GM19463 (cell line): ENCODE data around the gene USP37.

Experiments
- ATAC-seq: cut with Tn5 transposase; IDR thresholded peaks from one replicate; pipeline ENCODE4 v1.9.1; 2021; ENCODE audit warnings: mild to moderate bottlenecking, moderate library complexity; ENCODE audit not compliant: unreplicated experiment

USP37 gene

GRCh38 chr2:218477247-218477646 is 90.9 kb downstream of the USP37 start:
- ATAC-seq = no peak

- no peak for ATAC-seq
Measured at GRCh38 chr2:218476676-218477075, 91.5 kb downstream of the USP37 start.

- ATAC-seq = no peak
Measured at GRCh38 chr2:218474527-218474926, 93.6 kb downstream of the USP37 start.

GRCh38 chr2:218472988-218473387 is 95.2 kb downstream of the USP37 start:
- no peak for ATAC-seq

GRCh38 chr2:218471982-218472381 is 96.2 kb downstream of the USP37 start:
- no peak for ATAC-seq

- no peak for ATAC-seq
Measured at GRCh38 chr2:218471036-218471435, 97.1 kb downstream of the USP37 start.

GRCh38 chr2:218470448-218470847 is 97.7 kb downstream of the USP37 start:
- no peak for ATAC-seq

GRCh38 chr2:218465987-218466633 is 102.0 kb downstream of the USP37 start:
- ATAC-seq = no peak

- no peak for ATAC-seq
Measured at GRCh38 chr2:218458598-218458997, 109.6 kb downstream of the USP37 start.

- ATAC-seq = no peak
Measured at GRCh38 chr2:218456849-218457248, 111.3 kb downstream of the USP37 start.

GRCh38 chr2:218452079-218452478 is 116.1 kb downstream of the USP37 start:
- ATAC-seq = no peak

GRCh38 chr2:218448934-218449333 is 119.2 kb downstream of the USP37 start:
- ATAC-seq = no peak

GRCh38 chr2:218447072-218447471 is 121.1 kb downstream of the USP37 start:
- no peak for ATAC-seq

GRCh38 chr2:218446547-218446946 is 121.6 kb downstream of the USP37 start:
- ATAC-seq = no peak

- ATAC-seq = no peak
Measured at GRCh38 chr2:218445602-218446001, 122.5 kb downstream of the USP37 start.

- ATAC-seq = no peak
Measured at GRCh38 chr2:218444692-218445357, 123.3 kb downstream of the USP37 start.

- ATAC-seq = no peak
Measured at GRCh38 chr2:218438596-218438995, 129.6 kb downstream of the USP37 start.

- no peak for ATAC-seq
Measured at GRCh38 chr2:218437969-218438368, 130.2 kb downstream of the USP37 start.

GRCh38 chr2:218436992-218437391 is 131.2 kb downstream of the USP37 start:
- ATAC-seq = no peak

- no peak for ATAC-seq
Measured at GRCh38 chr2:218435003-218435982, 132.9 kb downstream of the USP37 start.

GRCh38 chr2:218434456-218434855 is 133.7 kb downstream of the USP37 start:
- no peak for ATAC-seq
